Iris pigment epithelial cell (primary cell): ENCODE measurements around the gene KRT78.

ENCODE experiments used
- DNase-seq: peaks from one replicate; pipeline ENCODE4 v3.0.0-alpha.2; 2011; ENCODE audit warnings: low read depth

The KRT78 gene

GRCh38 chr12:52824741-52825410, 23.9 kb downstream of the KRT78 start:
- DNase-seq, result no peak

GRCh38 chr12:52823761-52824450, 24.9 kb downstream of the KRT78 start:
- DNase-seq, result no peak

DNA sequence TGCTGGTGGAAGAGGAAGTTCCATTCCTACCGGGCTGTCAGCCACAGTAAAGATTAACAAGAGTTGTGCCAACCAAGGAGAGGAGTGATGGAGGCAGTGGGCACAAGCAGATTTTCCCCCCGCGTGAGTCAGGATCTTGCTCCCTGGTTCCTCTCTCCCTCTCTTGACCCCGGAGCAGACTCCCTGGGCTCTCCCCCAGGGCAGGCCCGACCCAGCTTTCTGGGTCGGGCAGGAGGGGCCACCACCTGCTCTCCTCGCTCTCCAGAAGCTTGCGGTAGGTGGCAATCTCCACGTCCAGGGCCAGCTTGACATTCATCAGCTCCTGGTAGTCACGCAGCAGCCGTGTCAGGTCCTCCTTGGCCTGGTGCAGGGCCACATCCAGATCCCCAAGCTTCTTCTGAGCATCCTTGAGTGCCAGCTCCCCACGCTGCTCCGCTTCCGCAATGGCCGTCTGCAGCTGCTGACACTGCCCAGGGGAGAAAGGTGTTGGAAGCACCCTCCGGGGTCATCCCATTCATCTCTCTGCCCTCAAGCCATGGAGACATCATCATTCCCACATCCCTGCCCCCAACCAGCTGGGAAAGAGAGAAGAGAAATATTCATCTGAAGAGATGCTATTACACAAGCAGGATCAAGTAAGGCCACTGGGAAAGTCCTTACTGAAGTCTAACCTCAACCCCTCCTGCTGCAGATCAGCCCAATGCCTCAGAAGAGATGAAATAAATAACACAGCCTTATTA, 25.9 kb downstream of the KRT78 start:
- DNase-seq, result no peak

DNA sequence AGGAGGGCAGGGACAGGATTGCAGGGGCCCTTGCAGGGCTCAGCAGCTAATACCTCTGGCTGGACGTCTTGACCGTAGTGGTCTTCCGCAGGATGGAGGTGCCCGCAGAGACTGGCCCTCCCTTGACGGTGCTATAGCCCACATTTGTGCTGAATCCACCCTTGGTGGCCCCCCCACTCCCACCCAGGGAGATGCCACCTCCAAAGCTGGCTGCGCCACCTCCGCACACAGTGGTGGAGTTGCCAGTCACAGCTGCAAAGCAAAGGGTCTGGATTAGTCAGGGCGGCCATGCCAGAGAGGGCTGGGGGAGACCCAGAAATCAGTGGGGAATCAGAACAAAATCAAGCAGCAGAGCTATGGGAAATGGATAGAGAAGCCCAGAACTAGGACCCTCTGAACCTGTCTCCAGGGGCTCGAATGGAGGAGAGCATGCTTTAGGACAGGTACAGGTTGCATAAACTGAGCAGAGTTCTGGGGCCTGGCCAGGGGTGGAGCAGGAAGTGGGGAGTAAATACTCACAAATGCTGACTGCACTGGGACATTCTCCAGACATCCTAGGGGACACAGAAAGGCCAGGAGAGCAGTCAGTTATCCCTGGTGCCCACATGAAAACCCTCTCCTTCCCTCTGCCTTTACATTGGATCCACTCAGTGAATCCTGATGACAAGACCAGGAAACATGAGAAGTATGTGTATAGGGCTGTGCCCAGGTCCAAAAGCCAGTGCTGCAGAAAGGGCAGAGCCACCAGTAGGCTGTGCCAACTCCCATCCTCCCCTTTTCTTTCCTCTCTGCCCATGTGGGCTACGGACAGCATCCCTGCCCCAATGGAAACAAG, 26.8 kb downstream of the KRT78 start:
- DNase-seq, result no peak

GRCh38 chr12:52821071-52821730, 27.6 kb downstream of the KRT78 start:
- no peak for DNase-seq

DNA sequence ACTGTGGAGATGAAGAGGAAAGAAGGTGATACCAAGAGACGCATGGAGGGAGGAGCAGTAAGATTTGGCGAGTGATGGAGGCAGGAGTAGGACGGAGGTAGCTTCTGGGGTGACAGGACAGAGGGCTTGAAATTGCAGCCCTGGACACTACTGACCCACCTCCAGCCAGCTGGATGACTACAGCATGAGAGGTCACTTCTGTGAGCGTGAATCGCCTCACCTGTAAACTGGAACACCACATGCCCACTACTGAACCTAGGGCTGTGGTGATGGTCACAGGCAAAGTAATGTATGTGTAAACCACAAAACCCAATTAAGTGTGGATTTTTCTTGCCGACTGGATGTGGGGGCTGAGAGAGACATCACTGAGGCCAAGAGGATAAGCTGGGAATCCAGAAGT, 28.3 kb downstream of the KRT78 start:
- no peak for DNase-seq

DNA sequence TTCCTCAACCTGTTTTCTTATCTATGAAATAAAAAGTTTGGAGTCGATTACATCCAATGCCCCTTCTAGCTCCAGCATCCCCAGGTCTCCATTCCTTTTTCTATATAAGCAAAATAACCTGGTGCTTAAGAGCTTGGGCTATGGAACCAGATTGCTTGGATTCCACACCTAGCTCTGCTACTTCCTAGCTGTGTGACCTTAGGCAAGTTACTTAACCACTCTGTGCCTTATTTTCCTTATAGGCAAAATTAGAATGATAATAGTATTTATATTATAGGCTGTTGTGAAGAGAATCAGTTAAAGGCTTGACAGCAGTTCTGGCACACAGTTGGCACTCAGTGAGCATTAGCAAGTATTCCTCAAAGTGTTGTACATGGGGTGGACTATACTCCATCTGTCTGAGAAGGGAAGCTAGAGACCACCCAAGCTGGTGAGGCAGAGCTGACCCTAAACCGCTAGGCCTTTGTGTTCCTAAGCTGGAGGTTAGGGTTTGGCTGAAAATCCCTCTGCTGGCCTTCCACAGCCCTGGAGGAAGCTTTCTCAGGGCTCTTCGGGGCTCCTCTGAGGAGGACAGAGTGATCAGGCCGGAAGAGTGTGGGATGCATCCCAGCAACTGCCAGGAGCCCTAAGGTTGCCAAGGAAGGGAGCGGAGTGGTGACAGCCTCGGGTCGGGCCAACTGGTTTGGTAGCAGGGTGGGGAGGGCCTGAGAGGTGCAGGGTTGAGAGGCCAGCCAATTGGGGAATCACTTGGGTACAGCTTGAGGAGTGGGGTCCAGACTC, 28.9 kb downstream of the KRT78 start:
- DNase-seq, result no peak

DNA sequence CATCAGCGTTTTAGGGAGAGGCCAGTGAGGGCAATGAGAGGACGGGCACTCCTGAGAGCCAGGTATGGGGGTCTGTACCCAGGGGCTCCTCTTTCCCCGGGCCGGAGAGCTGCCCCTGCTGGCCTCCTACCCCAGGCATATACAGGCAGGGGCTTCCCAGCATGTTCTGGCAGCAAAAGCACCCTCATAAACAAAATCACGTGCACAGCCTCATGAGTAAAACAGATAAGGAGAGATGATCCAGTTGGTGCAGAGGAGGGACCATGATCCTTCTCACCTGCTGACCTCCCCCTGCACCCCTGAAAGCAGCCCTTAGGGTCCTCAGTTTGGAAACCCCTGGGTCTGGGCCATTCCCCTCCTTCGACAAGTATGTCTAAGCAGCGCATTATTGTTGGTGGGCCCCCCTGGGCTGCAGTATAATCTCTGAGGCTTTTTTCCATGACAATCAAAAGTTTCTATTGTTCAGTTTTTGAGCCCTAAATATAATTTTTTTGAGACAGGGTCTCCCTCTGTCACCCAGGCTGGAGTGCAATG, 29.8 kb downstream of the KRT78 start:
- DNase-seq, result no peak

GRCh38 chr12:52818388-52818787, 30.4 kb downstream of the KRT78 start:
- no peak for DNase-seq

- no peak for DNase-seq
These were observed 31.0 kb downstream of the KRT78 start for GRCh38 chr12:52817699-52818238.

- no peak for DNase-seq
These were observed 31.6 kb downstream of the KRT78 start for GRCh38 chr12:52817003-52817698.

GRCh38 chr12:52815676-52816588, 32.9 kb downstream of the KRT78 start:
- DNase-seq, result no peak

DNA sequence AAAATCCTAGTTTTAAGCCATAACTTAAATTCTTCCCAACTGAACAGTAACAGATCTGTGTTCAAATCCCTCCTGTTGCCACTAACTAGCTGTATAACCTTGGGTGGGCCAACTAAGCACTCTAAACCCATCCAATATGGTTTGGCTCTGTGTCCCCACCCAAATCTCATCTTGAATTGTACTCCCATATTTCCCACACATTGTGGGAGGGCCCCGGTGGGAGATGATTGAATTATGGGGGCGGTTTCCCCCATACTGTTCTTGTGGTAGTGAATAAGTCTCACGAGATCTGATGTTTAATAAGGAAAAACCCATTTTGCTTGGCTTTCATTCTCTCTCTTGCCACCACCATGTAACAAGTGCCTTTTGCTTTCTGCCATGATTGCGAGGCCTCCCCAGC, 33.6 kb downstream of the KRT78 start:
- no peak for DNase-seq

GRCh38 chr12:52814710-52815155, 34.1 kb downstream of the KRT78 start:
- no peak for DNase-seq

DNA sequence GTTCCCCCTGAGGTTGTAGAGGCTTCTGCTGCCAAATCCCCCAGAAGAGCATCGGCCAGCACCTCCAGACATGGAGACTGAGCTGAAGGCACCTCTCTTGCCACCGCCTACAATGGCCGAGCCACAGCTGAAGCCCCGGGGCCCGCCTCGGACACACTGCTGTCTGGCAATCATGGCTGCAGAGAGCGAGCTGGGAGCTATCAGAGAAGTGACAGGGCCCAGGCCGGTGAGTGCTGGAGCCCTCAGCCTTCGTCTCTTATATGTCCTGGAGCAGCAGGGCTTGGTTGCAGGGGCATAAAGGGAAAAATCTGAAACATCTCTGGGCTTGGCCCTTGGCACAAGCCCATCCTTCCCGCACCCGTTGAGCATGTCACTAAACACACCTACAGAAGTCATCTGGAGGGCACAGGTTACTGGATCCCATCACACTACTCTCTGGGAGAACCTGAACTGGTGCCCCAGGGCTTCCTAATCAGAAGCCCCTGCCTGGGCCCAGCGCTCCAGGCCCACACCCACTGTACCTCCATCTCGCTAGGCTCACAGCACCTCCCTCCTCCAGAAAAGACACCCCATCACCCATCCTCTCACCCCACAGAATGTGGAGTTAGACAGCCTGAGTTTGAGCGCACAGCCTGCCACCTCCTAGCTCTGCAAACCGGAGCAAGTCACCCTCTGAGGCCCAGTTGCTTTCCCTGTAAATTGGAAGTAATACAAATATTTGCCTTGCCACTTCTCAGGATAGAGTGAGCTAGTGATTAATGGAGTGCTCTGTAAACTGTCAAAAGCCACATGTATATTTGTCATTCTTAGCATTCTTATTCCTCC, 34.7 kb downstream of the KRT78 start, which contains the start of gene KRT4:
KRT4 (minus strand) TSS at position 232 of the 825 bp plus-strand sequence; CDS start at position 174, 58 bp downstream.
- no peak for DNase-seq

- no peak for DNase-seq
These were observed 35.5 kb downstream of the KRT78 start for GRCh38 chr12:52813203-52813819.

GRCh38 chr12:52812749-52813148, 36.0 kb downstream of the KRT78 start:
- no peak for DNase-seq
